Uterus (tissue), 4 donors: ENCODE results near the gene ANO8. TPM values are rescaled to one million over a fixed set of nuclear protein-coding genes. Genes with fewer than 3 reads are reported as not detected.

Experiments
- DNase-seq, 2 donors: peaks; one replicate each; pipeline ENCODE4 v3.0.0-alpha.2; 2019 to 2020
- H3K27ac ChIP-seq, 2 donors: fragments of 200-600 bp; sonication (generic); 1 replicate in 1 of 2; 2 replicates in 1 of 2; pipeline ENCODE4 v1.5.1; 2016 to 2018
- H3K27me3 ChIP-seq, 2 donors: fragments of 200-600 bp; sonication (generic); one replicate each; pipeline ENCODE4 v1.5.1; 2018 to 2019; ENCODE audit warnings: control low read depth in 1 of 2
- H3K36me3 ChIP-seq, 2 donors: fragments of 200-600 bp; sonication (generic); one replicate each; pipeline ENCODE4 v1.5.1; 2019; ENCODE audit warnings: control low read depth in 1 of 2
- H3K4me1 ChIP-seq, 2 donors: fragments of 200-600 bp; sonication (generic); one replicate each; pipeline ENCODE4 v1.5.1; 2018 to 2019; ENCODE audit warnings: control low read depth in 1 of 2
- H3K4me3 ChIP-seq, 2 donors: fragments of 200-600 bp; sonication (generic); 1 replicate in 1 of 2; 2 replicates in 1 of 2; pipeline ENCODE4 v1.5.1; 2018 to 2019; ENCODE audit warnings: mild to moderate bottlenecking in 1 of 2
- H3K9me3 ChIP-seq, 2 donors: fragments of 200-600 bp; sonication (generic); one replicate each; pipeline ENCODE4 v1.5.1; 2019; ENCODE audit warnings: control low read depth in 1 of 2
- CTCF ChIP-seq, 4 experiments: fragments of 200-600 bp in 2 of 4; fragments of 450-650 bp in 2 of 4; sonication (generic) in 2 of 4; IDR thresholded peaks; one replicate each; pipeline ENCODE4 v1.5.1; 2016 to 2019; ENCODE audit warnings: antibody characterized with exemption in 4 of 4, mild to moderate bottlenecking in 2 of 4, moderate library complexity in 1 of 4
- POLR2A ChIP-seq, 2 donors: fragments of 450-650 bp; IDR thresholded peaks; one replicate each; pipeline ENCODE4 v1.6.1; 2016; ENCODE audit warnings: antibody characterized with exemption in 2 of 2, mild to moderate bottlenecking in 1 of 2, moderate library complexity in 1 of 2
- intact Hi-C: fragments of 100-400 bp; cut with DNase I; formaldehyde crosslinking; loops from one replicate; pipeline ENCODE4 v1.15.1; 2023; ENCODE audit warnings: low total_unique reads
- total RNA-seq, 4 donors: library from RNA; depleted of rRNA in 3 of 4; stranded (reverse); fragments of >200 nt in 3 of 4; gene quantifications; one replicate each; pipeline versions ENCODE4 v1.1.0 to v1.2.4, GENCODE V29; 2014 to 2023
- donor health status: DM: yes; HTN: yes; CAD: no.

ANO8 gene
- total RNA-seq, 4 donors from 2014 or later, result 0.51 to 12.6 (median 7.6) TPM

- peak; percentile 33 to 89 (median 79) for TF ChIP-seq CTCF (IDR thresholded peaks at IDR 0.05)
- peak; percentile 67 to 70 for TF ChIP-seq POLR2A (IDR thresholded peaks at IDR 0.05)
- intact Hi-C loops, result no loop called here
- H3K4me3 ChIP-seq, result peak within 1 kb of the TSS; percentile 63 to 81
- peak within 1 kb of the TSS; percentile 72 to 88 for H3K27ac ChIP-seq
- H3K4me1 ChIP-seq, result peaks cover 0 to 20% of the 10 kb centered on the region in 2 donors
- no peaks in the 10 kb centered on the region for H3K9me3 ChIP-seq
- no peaks in the 10 kb centered on the region for H3K27me3 ChIP-seq
- DNase-seq, result peak; percentile 96 to 98
- H3K36me3 ChIP-seq, result no peaks in the 10 kb centered on the region
Observed at GRCh38 chr19:17303167-17303939, 31.3 kb downstream of the ANO8 start, which contains the start of gene ABHD8. ABHD8 (minus strand) TSS chr19:17303425; CDS start chr19:17301616, 1,809 bp downstream.

- Histone ChIP-seq H3K9me3 (no peaks in the 10 kb centered on the region), H3K36me3 (no peaks in the 10 kb centered on the region), H3K4me1 (peaks cover 0 to 20% of the 10 kb centered on the region in 2 donors), H3K4me3 (peak overlapping the region; percentile 63 to 81), H3K27me3 (no peaks in the 10 kb centered on the region), H3K27ac (peak overlapping the region; percentile 72 to 88)
- DNase-seq, result peak; percentile 42 to 51
- no peak for TF ChIP-seq POLR2A (IDR thresholded peaks at IDR 0.05)
- no peak for TF ChIP-seq CTCF (IDR thresholded peaks at IDR 0.05)
- intact Hi-C loops, result no loop called here
Observed at GRCh38 chr19:17302391-17303166, 32.1 kb downstream of the ANO8 start.

- intact Hi-C loops, result no loop called here
- H3K4me1 ChIP-seq, result peaks cover 0 to 14% of the 10 kb centered on the region in 2 donors
- no peak for DNase-seq
Observed at GRCh38 chr19:17300992-17301619, 33.5 kb downstream of the ANO8 start.

GRCh38 chr19:17296976-17297375 is 37.7 kb downstream of the ANO8 start:
- no peak for DNase-seq
- intact Hi-C loops, result no loop called here
- no peak overlapping the region for H3K4me3 ChIP-seq
- TF ChIP-seq CTCF (IDR thresholded peaks at IDR 0.05) (no peak), POLR2A (IDR thresholded peaks at IDR 0.05) (no peak)
- H3K36me3 ChIP-seq, result no peaks in the 10 kb centered on the region
- no peaks in the 10 kb centered on the region for H3K27me3 ChIP-seq
- H3K4me1 ChIP-seq, result no peaks in the 10 kb centered on the region
- no peak overlapping the region for H3K27ac ChIP-seq
- no peaks in the 10 kb centered on the region for H3K9me3 ChIP-seq

More at GRCh38 chr19:17300992-17301619, 33.5 kb downstream of the ANO8 start:
- Histone ChIP-seq H3K36me3 (no peaks in the 10 kb centered on the region), H3K9me3 (no peaks in the 10 kb centered on the region), H3K4me3 (no peak overlapping the region), H3K27me3 (no peaks in the 10 kb centered on the region), H3K27ac (no peak overlapping the region)
- TF ChIP-seq POLR2A (IDR thresholded peaks at IDR 0.05) (no peak), CTCF (IDR thresholded peaks at IDR 0.05) (no peak)
